Activated CD8-positive, alpha-beta memory T cell treated with anti-CD3 and anti-CD28 coated beads, Interleukin-2, amount 50 U/mL, for 24 hours (primary cell): ENCODE measurements around the gene PBX3.

Experiments
- DNase-seq: peaks from one replicate; pipeline ENCODE4 v3.0.0-alpha.2; 2020; ENCODE audit errors: extremely low read depth

PBX3 gene

GRCh38 chr9:125906893-125907292, 159.7 kb downstream of the PBX3 start:
- no peak for DNase-seq

GRCh38 chr9:125908136-125908535, 161.0 kb downstream of the PBX3 start:
- DNase-seq: no peak

GRCh38 chr9:125908966-125909365, 161.8 kb downstream of the PBX3 start:
- DNase-seq: no peak

GRCh38 chr9:125909459-125909858, 162.3 kb downstream of the PBX3 start:
- no peak for DNase-seq

- no peak for DNase-seq
Measured at GRCh38 chr9:125910286-125910685, 163.1 kb downstream of the PBX3 start.

- no peak for DNase-seq
Measured at GRCh38 chr9:125911861-125912644, 164.9 kb downstream of the PBX3 start.

GRCh38 chr9:125912667-125913066, 165.5 kb downstream of the PBX3 start:
- DNase-seq: no peak

- no peak for DNase-seq
Measured at GRCh38 chr9:125913551-125913950, 166.4 kb downstream of the PBX3 start.

- no peak for DNase-seq
Measured at GRCh38 chr9:125914411-125914810, 167.2 kb downstream of the PBX3 start.

- DNase-seq: no peak
Measured at GRCh38 chr9:125915606-125916005, 168.4 kb downstream of the PBX3 start.

GRCh38 chr9:125919565-125919964, 172.4 kb downstream of the PBX3 start:
- no peak for DNase-seq

- DNase-seq: no peak
Measured at GRCh38 chr9:125920402-125920801, 173.2 kb downstream of the PBX3 start.

- no peak for DNase-seq
Measured at GRCh38 chr9:125922854-125923253, 175.7 kb downstream of the PBX3 start.

- DNase-seq: no peak
Measured at GRCh38 chr9:125924351-125924750, 177.2 kb downstream of the PBX3 start.

- DNase-seq: no peak
Measured at GRCh38 chr9:125926936-125927335, 179.8 kb downstream of the PBX3 start.

- DNase-seq: no peak
Measured at GRCh38 chr9:125929846-125930245, 182.7 kb downstream of the PBX3 start.

GRCh38 chr9:125931211-125931610, 184.0 kb downstream of the PBX3 start:
- DNase-seq: no peak

- no peak for DNase-seq
Measured at GRCh38 chr9:125932012-125932411, 184.8 kb downstream of the PBX3 start.

- DNase-seq: no peak
Measured at GRCh38 chr9:125932746-125933455, 185.7 kb downstream of the PBX3 start.

- DNase-seq: no peak
Measured at GRCh38 chr9:125942125-125942524, 195.0 kb downstream of the PBX3 start.

GRCh38 chr9:125943831-125944230, 196.7 kb downstream of the PBX3 start:
- DNase-seq: no peak

GRCh38 chr9:125946397-125946796, 199.2 kb downstream of the PBX3 start:
- DNase-seq: no peak

GRCh38 chr9:125948887-125949596, 201.9 kb downstream of the PBX3 start:
- no peak for DNase-seq
